GM20000 (cell line): Measurements from ENCODE around the gene CELA2B.
A peak's percentile ranks its signal among the peaks of the same experiment; 100 is the strongest.

Source experiments
- DNase-seq: peaks from one replicate; pipeline ENCODE4 v3.0.0; 2012; ENCODE audit warnings: low spot score
- CTCF ChIP-seq: IDR thresholded peaks from 2 replicates; pipeline ENCODE4 v1.5.1; 2012; ENCODE audit warnings: mild to moderate bottlenecking, control low read depth; ENCODE audit errors: extremely low read depth, missing control alignments

Gene CELA2B

GRCh38 chr1:15492596-15492995 lies 16.7 kb downstream of the CELA2B start:
- no peak for TF ChIP-seq CTCF
- no peak for DNase-seq

- no peak for TF ChIP-seq CTCF
- no peak for DNase-seq
Observed at GRCh38 chr1:15493869-15494390, 18.0 kb downstream of the CELA2B start.

- TF ChIP-seq CTCF: no peak
Observed at GRCh38 chr1:15500184-15501178, 24.6 kb downstream of the CELA2B start.

GRCh38 chr1:15501208-15502032 lies 25.5 kb downstream of the CELA2B start:
- peak; percentile 79 for DNase-seq
- TF ChIP-seq CTCF: peak; percentile 74

More at GRCh38 chr1:15500184-15501178, 24.6 kb downstream of the CELA2B start:
- DNase-seq: no peak

GRCh38 chr1:15504436-15504835 lies 28.5 kb downstream of the CELA2B start:
- no peak for TF ChIP-seq CTCF
- DNase-seq: no peak

GRCh38 chr1:15506831-15507230 lies 30.9 kb downstream of the CELA2B start:
- TF ChIP-seq CTCF: no peak

More at GRCh38 chr1:15506831-15507230, 30.9 kb downstream of the CELA2B start:
- DNase-seq: no peak
